ENCODE measurements around the gene TOP2A. TPM values are rescaled to one million over a fixed set of nuclear protein-coding genes. Genes with fewer than 3 reads are reported as not detected.

Gene TOP2A
- total and polyA plus RNA-seq, 9 of the 15 experiments (the other 6 are each of a cell fraction or from before 2014, with no cell fraction given) = 133 to 347 (median 259) TPM

DNA sequence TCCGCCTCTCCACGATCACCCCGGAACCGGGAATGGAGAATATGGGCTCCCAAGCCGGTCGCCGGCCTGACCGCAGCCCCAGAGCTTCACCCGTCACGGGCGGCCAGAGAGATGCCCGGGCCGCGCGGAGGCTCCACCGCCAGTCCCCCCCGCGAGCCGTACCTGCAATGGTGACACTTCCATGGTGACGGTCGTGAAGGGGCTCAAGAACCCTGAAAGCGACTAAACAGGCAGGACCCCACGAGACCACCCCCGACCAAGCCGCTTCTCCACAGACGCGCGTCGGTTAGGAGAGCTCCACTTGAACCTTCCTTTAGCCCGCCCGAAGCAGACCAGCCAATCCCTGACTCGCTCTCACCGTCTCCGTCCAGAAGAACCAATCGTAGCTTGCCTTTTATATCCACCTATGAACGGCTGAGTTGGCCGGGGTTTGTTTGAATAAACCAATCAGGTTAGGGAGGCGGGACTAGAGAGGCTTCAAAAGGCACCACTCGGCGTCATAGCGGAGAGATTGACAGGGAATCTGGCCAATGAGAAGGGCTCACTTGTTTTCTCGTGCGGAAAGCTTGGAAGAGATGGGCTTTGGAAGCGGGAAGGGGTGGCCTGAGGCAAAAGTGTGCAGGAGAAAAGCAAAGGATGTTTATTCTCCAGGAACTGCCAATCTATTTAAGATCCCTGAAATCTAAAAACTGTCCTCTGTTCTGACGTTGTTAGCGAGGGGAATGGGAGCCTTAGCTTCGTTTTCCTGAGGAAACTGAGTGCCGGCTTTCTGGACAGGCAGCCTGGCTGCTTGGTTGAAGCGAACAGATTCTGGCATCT lies at the start of gene TOP2A (continued):
- TF ChIP-seq, protein P1, sequence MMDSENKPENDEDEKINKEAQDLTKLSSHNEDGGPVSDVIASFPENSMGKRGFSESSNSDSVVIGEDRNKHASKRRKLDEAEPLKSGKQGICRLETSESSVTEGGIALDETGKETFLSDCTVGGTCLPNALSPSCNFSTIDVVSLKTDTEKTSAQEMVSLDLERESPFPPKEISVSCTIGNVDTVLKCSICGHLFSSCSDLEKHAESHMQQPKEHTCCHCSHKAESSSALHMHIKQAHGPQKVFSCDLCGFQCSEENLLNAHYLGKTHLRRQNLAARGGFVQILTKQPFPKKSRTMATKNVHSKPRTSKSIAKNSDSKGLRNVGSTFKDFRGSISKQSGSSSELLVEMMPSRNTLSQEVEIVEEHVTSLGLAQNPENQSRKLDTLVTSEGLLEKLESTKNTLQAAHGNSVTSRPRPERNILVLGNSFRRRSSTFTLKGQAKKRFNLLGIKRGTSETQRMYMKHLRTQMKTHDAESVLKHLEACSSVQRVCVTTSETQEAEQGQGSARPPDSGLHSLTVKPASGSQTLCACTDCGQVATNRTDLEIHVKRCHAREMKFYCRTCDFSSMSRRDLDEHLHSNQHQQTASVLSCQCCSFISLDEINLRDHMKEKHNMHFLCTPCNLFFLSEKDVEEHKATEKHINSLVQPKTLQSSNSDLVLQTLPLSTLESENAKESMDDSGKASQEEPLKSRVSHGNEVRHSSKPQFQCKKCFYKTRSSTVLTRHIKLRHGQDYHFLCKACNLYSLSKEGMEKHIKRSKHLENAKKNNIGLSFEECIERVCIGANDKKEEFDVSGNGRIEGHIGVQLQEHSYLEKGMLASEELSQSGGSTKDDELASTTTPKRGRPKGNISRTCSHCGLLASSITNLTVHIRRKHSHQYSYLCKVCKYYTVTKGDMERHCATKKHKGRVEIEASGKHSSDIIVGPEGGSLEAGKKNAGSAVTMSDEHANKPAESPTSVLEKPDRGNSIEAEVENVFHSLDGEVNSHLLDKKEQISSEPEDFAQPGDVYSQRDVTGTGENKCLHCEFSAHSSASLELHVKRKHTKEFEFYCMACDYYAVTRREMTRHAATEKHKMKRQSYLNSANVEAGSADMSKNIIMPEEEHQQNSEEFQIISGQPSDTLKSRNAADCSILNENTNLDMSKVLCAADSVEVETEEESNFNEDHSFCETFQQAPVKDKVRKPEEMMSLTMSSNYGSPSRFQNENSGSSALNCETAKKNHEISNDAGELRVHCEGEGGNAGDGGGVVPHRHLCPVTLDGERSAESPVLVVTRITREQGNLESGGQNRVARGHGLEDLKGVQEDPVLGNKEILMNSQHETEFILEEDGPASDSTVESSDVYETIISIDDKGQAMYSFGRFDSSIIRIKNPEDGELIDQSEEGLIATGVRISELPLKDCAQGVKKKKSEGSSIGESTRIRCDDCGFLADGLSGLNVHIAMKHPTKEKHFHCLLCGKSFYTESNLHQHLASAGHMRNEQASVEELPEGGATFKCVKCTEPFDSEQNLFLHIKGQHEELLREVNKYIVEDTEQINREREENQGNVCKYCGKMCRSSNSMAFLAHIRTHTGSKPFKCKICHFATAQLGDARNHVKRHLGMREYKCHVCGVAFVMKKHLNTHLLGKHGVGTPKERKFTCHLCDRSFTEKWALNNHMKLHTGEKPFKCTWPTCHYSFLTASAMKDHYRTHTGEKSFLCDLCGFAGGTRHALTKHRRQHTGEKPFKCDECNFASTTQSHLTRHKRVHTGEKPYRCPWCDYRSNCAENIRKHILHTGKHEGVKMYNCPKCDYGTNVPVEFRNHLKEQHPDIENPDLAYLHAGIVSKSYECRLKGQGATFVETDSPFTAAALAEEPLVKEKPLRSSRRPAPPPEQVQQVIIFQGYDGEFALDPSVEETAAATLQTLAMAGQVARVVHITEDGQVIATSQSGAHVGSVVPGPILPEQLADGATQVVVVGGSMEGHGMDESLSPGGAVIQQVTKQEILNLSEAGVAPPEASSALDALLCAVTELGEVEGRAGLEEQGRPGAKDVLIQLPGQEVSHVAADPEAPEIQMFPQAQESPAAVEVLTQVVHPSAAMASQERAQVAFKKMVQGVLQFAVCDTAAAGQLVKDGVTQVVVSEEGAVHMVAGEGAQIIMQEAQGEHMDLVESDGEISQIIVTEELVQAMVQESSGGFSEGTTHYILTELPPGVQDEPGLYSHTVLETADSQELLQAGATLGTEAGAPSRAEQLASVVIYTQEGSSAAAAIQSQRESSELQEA (IDR thresholded peaks at IDR 0.05; ENCODE audit: low read depth) = no peak
- TF ChIP-seq, protein P2, sequence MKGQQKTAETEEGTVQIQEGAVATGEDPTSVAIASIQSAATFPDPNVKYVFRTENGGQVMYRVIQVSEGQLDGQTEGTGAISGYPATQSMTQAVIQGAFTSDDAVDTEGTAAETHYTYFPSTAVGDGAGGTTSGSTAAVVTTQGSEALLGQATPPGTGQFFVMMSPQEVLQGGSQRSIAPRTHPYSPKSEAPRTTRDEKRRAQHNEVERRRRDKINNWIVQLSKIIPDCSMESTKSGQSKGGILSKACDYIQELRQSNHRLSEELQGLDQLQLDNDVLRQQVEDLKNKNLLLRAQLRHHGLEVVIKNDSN (CRISPR knock-in tag; IDR thresholded peaks at IDR 0.05) = no peak
- TF ChIP-seq MYBL2 (IDR thresholded peaks at IDR 0.05; ENCODE audit: low read depth) (peak; percentile 100), MYBL2 (CRISPR knock-in tag; IDR thresholded peaks at IDR 0.05; ENCODE audit: borderline replicate concordance) (peak; percentile 94; the same call in 1 of the 2 replicates), ZNF707 (CRISPR knock-in tag; conservative IDR thresholded peaks at IDR 0.05) (no peak), ZNF77 (CRISPR knock-in tag; IDR thresholded peaks at IDR 0.05) (no peak), ZNF184 (CRISPR knock-in tag; IDR thresholded peaks at IDR 0.05) (no peak), ZNF609 (CRISPR knock-in tag; IDR thresholded peaks at IDR 0.05; ENCODE audit: borderline replicate concordance) (no peak), ZNF436 (CRISPR knock-in tag; IDR thresholded peaks at IDR 0.05) (no peak), MYNN (IDR thresholded peaks at IDR 0.05) (no peak), MYNN (CRISPR knock-in tag; IDR thresholded peaks at IDR 0.05) (no peak), MBD1 (CRISPR knock-in tag; IDR thresholded peaks at IDR 0.05) (no peak)
